M059J (cell line): ENCODE results near the gene OR13C2. TPM values are rescaled to one million over a fixed set of nuclear protein-coding genes. Genes with fewer than 3 reads are reported as not detected.
"Not testable (repeated sequence)": the region's sequence is repeated elsewhere in the genome, so short reads cannot be mapped to it uniquely, and the experiment has no call there.

Experiments
- DNase-seq: peaks from one replicate; pipeline ENCODE4 v3.0.0-alpha.2; 2012; ENCODE audit warnings: low read depth
- total RNA-seq: library from RNA; depleted of rRNA; stranded (reverse); fragments of >200 nt; shearing (Covaris generic); gene quantifications from 2 replicates; pipeline ENCODE4 v1.2.3, GENCODE V29; 2014; rRNA removed

Gene OR13C2
- total RNA-seq = not detected in 2 replicates

- DNase-seq = not testable (repeated sequence)
Measured at GRCh38 chr9:104605527-104605926, at the start of gene OR13C2. OR13C2 (minus strand) TSS chr9:104605627; CDS start chr9:104605627, 0 bp downstream.

- DNase-seq = no peak
Measured at GRCh38 chr9:104635456-104635855, 30.0 kb upstream of the OR13C2 start.

GRCh38 chr9:104633976-104634520 is 28.6 kb upstream of the OR13C2 start:
- no peak for DNase-seq

GRCh38 chr9:104625964-104626363 is 20.5 kb upstream of the OR13C2 start:
- DNase-seq = not testable (repeated sequence)

GRCh38 chr9:104618104-104618503 is 12.7 kb upstream of the OR13C2 start, which contains the start of gene OR13C9:
OR13C9 (minus strand) TSS chr9:104618204; CDS start chr9:104618204, 0 bp downstream.
- no peak for DNase-seq

GRCh38 chr9:104617418-104617817 is 12.0 kb upstream of the OR13C2 start:
- DNase-seq = no peak

- no peak for DNase-seq
Measured at GRCh38 chr9:104611213-104611612, 5.8 kb upstream of the OR13C2 start.

- peak; percentile 4 for DNase-seq
Measured at GRCh38 chr9:104608336-104608735, 2.9 kb upstream of the OR13C2 start.

GRCh38 chr9:104606152-104606551 is 725 bp upstream of the OR13C2 start:
- no peak for DNase-seq

- no peak for DNase-seq
Measured at GRCh38 chr9:104604801-104605200, 626 bp downstream of the OR13C2 start.

- DNase-seq = not testable (repeated sequence)
Measured at GRCh38 chr9:104599313-104599712, 6.1 kb downstream of the OR13C2 start, which contains the start of gene OR13C5. OR13C5 (minus strand) TSS chr9:104599413; CDS start chr9:104599413, 0 bp downstream.

GRCh38 chr9:104598749-104599148 is 6.7 kb downstream of the OR13C2 start:
- not testable (repeated sequence) for DNase-seq

- DNase-seq = no peak
Measured at GRCh38 chr9:104589626-104590025, 15.8 kb downstream of the OR13C2 start.

- no peak for DNase-seq
Measured at GRCh38 chr9:104586496-104587180, 18.8 kb downstream of the OR13C2 start.

- DNase-seq = no peak
Measured at GRCh38 chr9:104580562-104580961, 24.9 kb downstream of the OR13C2 start.

GRCh38 chr9:104577263-104577662 is 28.2 kb downstream of the OR13C2 start:
- DNase-seq = no peak

- DNase-seq = no peak
Measured at GRCh38 chr9:104575456-104575855, 30.0 kb downstream of the OR13C2 start.

- no peak for DNase-seq
Measured at GRCh38 chr9:104572612-104573011, 32.8 kb downstream of the OR13C2 start.

- no peak for DNase-seq
Measured at GRCh38 chr9:104568868-104569267, 36.6 kb downstream of the OR13C2 start, which contains the start of gene OR13C8. OR13C8 (plus strand) TSS chr9:104569168; CDS start chr9:104569168, 0 bp downstream.

GRCh38 chr9:104564358-104564757 is 41.1 kb downstream of the OR13C2 start:
- DNase-seq = no peak

GRCh38 chr9:104556830-104557634 is 48.4 kb downstream of the OR13C2 start:
- DNase-seq = no peak

- no peak for DNase-seq
Measured at GRCh38 chr9:104555521-104555920, 49.9 kb downstream of the OR13C2 start.
